Testis (tissue), 3 donors: ENCODE data around the gene CCNY. TPM values are rescaled to one million over a fixed set of nuclear protein-coding genes. Genes with fewer than 3 reads are reported as not detected.

Source experiments
- DNase-seq: peaks from one replicate; pipeline ENCODE4 v3.0.0-alpha.2; 2019
- H3K27ac ChIP-seq, 2 donors: fragments of 200-600 bp; sonication (generic); one replicate each; pipeline ENCODE4 v1.5.1; 2019
- H3K27me3 ChIP-seq: fragments of 200-600 bp; sonication (generic); one replicate; pipeline ENCODE4 v1.5.1; 2019
- H3K36me3 ChIP-seq: fragments of 200-600 bp; sonication (generic); one replicate; pipeline ENCODE4 v1.5.1; 2017; ENCODE audit warnings: low read depth; ENCODE audit errors: missing control alignments
- H3K4me1 ChIP-seq: fragments of 200-600 bp; sonication (generic); one replicate; pipeline ENCODE4 v1.5.1; 2019
- H3K4me3 ChIP-seq, 2 donors: fragments of 200-600 bp; sonication (generic); one replicate each; pipeline ENCODE4 v1.5.1; 2017 to 2019
- H3K9me3 ChIP-seq: fragments of 200-600 bp; sonication (generic); one replicate; pipeline ENCODE4 v1.5.1; 2017
- POLR2A ChIP-seq: fragments of 450-650 bp; IDR thresholded peaks from one replicate; pipeline ENCODE4 v1.6.1; 2017; ENCODE audit warnings: antibody characterized with exemption, mild to moderate bottlenecking, moderate library complexity
- WGBS, 2 donors: methylation state at CpG; one replicate each; pipeline ENCODE4 v1.1.5; 2018; 5-methylcytosine and 5-hydroxymethylcytosine counted together
- intact Hi-C: fragments of 100-400 bp; cut with DNase I; formaldehyde crosslinking; loops from one replicate; pipeline ENCODE4 v1.15.1; 2023; ENCODE audit warnings: low total_unique reads
- polyA plus RNA-seq: library from polyadenylated mRNA; stranded (reverse); fragments of 350-450 nt; fragmentation: Illumina TruSeq; extraction: RNeasy Lipid Tissue Mini Kit (QIAGEN cat#74804); gene quantifications from one replicate; pipeline ENCODE4 v1.2.3, GENCODE V29; 2014; ENCODE audit warnings: low read depth, low replicate concordance; ENCODE audit not compliant: insufficient read depth
- total RNA-seq, 2 donors: library from RNA; depleted of rRNA; stranded (reverse); fragments of >200 nt; gene quantifications; one replicate each; pipeline ENCODE4 v1.2.3, GENCODE V29; 2016
- TF ChIP-seq, protein P1 (sequence below), 3 experiments: fragments of 450-650 bp in 2 of 3; fragments of 200-600 bp in 1 of 3; sonication (generic) in 1 of 3; IDR thresholded peaks; one replicate each; pipeline ENCODE4 v1.5.1; 2016 to 2019; ENCODE audit warnings: antibody characterized with exemption in 3 of 3, mild to moderate bottlenecking in 2 of 3, moderate library complexity in 1 of 3

CCNY gene
- total and polyA plus RNA-seq, 3 donors from 2014 or later = 103 to 380 (median 132) TPM

DNA sequence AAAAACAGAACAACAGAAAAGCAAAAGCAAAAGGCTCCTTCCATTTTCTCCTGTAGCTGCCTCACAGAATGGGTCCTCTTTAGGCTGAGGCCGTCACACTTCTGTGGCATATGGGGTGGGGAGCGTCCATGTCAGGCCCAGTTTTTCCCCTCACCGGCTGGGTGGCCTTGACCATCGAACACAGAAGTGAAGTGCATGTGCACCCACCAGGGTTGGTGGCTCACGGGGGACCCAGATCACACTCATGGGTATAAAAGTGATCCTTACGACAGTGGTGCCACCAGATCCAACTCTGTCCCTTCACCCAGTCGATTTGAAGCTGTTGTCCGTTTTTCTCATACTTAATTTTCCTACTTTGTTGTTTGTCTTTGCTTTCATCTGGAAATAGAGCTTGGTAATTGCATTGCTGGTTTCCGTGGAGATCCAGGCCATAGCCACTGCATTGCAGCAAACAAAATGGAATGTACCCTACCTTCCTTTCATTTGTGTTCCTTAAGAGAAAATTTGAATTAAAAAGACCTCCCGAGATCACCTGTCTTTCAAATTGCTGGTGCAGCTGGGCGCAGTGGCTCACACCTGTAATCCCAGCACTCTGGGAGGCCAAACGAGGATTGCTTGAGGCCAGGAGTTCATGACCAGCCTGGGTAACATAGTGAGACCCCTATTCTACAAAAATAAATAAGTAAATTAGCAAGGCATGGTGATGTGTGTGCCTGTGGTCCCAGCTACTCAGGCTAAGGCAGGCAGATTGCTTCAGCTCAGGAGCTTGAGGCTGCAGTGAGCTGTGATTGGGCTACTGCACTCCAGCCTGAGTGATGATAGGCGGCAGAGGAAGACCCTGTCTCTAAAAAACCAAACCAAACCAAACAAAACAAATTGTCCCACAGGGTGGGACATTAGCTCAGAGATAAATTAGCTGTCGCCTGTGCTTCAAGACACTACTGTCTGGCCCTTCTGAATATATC lies 258.1 kb downstream of the CCNY start:
- Histone ChIP-seq H3K9me3 (no peaks in the 10 kb centered on the region), H3K27ac (no peak overlapping the region), H3K27me3 (no peaks in the 10 kb centered on the region), H3K36me3 (no peaks in the 10 kb centered on the region), H3K4me1 (no peaks in the 10 kb centered on the region), H3K4me3 (no peak overlapping the region)
- no peak for DNase-seq
- WGBS, 2 donors = 69 to 74% methylated on average over 14 of the region's 14 CpGs
- TF ChIP-seq, protein P1, sequence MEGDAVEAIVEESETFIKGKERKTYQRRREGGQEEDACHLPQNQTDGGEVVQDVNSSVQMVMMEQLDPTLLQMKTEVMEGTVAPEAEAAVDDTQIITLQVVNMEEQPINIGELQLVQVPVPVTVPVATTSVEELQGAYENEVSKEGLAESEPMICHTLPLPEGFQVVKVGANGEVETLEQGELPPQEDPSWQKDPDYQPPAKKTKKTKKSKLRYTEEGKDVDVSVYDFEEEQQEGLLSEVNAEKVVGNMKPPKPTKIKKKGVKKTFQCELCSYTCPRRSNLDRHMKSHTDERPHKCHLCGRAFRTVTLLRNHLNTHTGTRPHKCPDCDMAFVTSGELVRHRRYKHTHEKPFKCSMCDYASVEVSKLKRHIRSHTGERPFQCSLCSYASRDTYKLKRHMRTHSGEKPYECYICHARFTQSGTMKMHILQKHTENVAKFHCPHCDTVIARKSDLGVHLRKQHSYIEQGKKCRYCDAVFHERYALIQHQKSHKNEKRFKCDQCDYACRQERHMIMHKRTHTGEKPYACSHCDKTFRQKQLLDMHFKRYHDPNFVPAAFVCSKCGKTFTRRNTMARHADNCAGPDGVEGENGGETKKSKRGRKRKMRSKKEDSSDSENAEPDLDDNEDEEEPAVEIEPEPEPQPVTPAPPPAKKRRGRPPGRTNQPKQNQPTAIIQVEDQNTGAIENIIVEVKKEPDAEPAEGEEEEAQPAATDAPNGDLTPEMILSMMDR (IDR thresholded peaks at IDR 0.05) = no peak
- TF ChIP-seq POLR2A = no peak
- intact Hi-C loops = no loop called here

DNA sequence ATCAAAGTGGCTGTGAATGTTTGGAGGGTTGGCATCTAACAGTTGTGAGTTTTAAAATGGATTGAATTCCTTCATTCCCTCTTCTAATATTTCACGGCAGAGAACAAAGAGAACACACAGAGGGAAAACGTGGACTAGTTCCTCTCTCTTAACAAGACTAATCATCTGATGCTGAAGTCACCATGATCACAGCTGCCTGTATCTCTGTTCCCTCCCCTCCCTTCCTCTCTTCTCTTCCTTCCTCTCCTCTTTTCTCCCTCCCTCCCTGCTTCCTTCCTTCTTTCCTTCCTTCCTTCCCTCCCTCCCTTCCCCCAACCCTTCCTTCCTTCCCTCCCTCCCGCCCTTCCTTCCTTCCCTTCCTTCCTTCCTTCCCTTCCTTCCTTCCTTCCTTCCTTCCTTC lies 258.8 kb downstream of the CCNY start:
- H3K27ac ChIP-seq = no peak overlapping the region
- no peaks in the 10 kb centered on the region for H3K36me3 ChIP-seq
- H3K27me3 ChIP-seq = no peaks in the 10 kb centered on the region
- H3K4me3 ChIP-seq = no peak overlapping the region
- intact Hi-C loops = no loop called here
- no peaks in the 10 kb centered on the region for H3K9me3 ChIP-seq
- H3K4me1 ChIP-seq = no peaks in the 10 kb centered on the region
- TF ChIP-seq, protein P1 (IDR thresholded peaks at IDR 0.05) = no peak
- TF ChIP-seq POLR2A = no peak
- DNase-seq = no peak
- WGBS, 2 donors = 47 to 70% methylated on average over 2 to 3 of the region's 3 CpGs

DNA sequence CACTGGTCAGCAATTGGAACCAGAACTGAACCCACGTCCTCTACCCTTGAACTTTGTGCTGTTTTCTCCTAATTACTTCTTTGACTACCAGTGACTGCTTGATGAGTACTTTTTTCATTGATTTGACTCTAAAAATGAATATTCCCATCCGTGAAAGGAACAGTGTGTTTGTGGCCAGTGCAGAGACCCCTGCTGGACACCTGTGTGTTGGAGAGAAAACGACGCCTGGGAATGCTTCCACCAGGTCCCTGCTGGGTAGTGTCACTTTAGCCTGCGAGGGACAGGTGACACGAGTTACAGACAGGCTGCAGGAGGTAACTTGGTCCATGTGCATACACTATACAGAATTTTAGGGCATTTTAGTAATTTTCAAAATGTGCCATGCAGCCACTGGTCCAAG lies 262.1 kb downstream of the CCNY start:
- intact Hi-C loops = no loop called here
- Histone ChIP-seq H3K27ac (no peak overlapping the region), H3K4me3 (no peak overlapping the region), H3K27me3 (no peaks in the 10 kb centered on the region), H3K9me3 (no peaks in the 10 kb centered on the region), H3K4me1 (no peaks in the 10 kb centered on the region), H3K36me3 (no peaks in the 10 kb centered on the region)
- WGBS, 2 donors = 47 to 64% methylated on average over 5 to 6 of the region's 6 CpGs
- TF ChIP-seq POLR2A = no peak
- TF ChIP-seq, protein P1 (IDR thresholded peaks at IDR 0.05) = no peak
- DNase-seq = no peak

DNA sequence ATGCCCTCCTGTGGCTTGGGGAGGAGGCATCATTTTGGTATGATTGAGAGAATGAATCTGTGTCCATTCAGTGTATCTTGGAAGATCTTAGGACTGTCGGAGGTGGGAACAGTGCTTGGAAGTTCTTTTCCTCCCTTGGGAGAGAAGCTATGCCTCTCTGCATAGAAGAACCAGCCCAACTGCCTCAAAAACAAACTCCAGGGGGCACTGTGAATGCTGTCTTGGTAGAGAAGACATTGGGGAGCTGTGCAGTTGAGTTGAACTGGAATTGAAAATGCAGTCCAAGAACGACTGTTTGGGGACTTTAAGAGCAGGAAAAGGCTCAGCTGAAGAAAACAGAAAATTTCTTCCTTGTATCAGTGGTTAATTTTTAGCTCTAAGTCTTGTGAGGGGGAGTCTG lies 263.9 kb downstream of the CCNY start:
- H3K27ac ChIP-seq = no peak overlapping the region
- DNase-seq = no peak
- TF ChIP-seq POLR2A = no peak
- TF ChIP-seq, protein P1 (IDR thresholded peaks at IDR 0.05) = no peak
- WGBS, 2 donors = 59 to 79% methylated on average over 2 of the region's 2 CpGs
- H3K9me3 ChIP-seq = no peaks in the 10 kb centered on the region
- no peaks in the 10 kb centered on the region for H3K27me3 ChIP-seq
- H3K4me1 ChIP-seq = no peaks in the 10 kb centered on the region
- H3K4me3 ChIP-seq = no peak overlapping the region
- intact Hi-C loops = no loop called here
- H3K36me3 ChIP-seq = no peaks in the 10 kb centered on the region

DNA sequence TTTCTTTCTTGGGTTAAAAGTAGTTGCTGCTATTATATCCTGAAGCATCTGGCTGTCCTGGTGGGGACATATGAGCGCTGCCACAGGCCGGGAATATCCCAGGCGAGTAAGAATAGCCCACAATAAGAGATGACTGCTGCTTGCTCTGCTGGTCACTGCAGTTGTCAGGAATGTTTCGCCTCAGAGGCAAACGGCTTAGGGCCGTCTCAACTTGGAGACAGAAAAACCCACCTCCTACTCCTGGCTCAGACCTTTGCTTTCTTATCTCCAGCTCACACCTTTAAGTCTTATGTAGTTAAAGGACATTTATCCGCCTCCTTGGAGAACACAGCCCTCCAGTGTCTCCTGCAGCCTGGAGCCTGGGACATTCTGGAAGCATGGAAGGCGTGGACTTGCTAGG lies 268.9 kb downstream of the CCNY start, which contains the start of gene GJD4:
TSS of gene GJD4 (plus strand) at position 151 of the 400 bp plus-strand sequence. CDS start at position 378, 227 bp downstream.
- intact Hi-C loops = no loop called here
- no peak for DNase-seq
- Histone ChIP-seq H3K27ac (no peak within 1 kb of the TSS), H3K36me3 (no peaks in the 10 kb centered on the region), H3K4me3 (no peak within 1 kb of the TSS), H3K9me3 (no peaks in the 10 kb centered on the region), H3K4me1 (no peaks in the 10 kb centered on the region), H3K27me3 (no peaks in the 10 kb centered on the region)
- WGBS, 2 donors = 77 to 78% methylated on average over 8 of the region's 8 CpGs
- no peak for TF ChIP-seq POLR2A
- TF ChIP-seq, protein P1 (IDR thresholded peaks at IDR 0.05) = no peak
